Left cardiac atrium (tissue), 4 donors: ENCODE data around the gene WWOX. TPM values are rescaled to one million over a fixed set of nuclear protein-coding genes. Genes with fewer than 3 reads are reported as not detected.
A peak's percentile ranks its signal among the peaks of the same experiment; 100 is the strongest.
"Not testable (repeated sequence)": the region's sequence is repeated elsewhere in the genome, so short reads cannot be mapped to it uniquely, and the experiment has no call there.

ENCODE experiments used
- ATAC-seq, 2 donors: fragments of 200-7000 bp; cut with Tn5 transposase; one replicate each; pipeline ENCODE4 v1.9.1; 2020; ENCODE audit warnings: mild to moderate bottlenecking in 2 of 2, moderate library complexity in 2 of 2
- DNase-seq: peaks from one replicate; pipeline ENCODE4 v3.0.0-alpha.2; 2020
- intact Hi-C, 2 donors: fragments of 100-400 bp; cut with DNase I; formaldehyde crosslinking; loops; one replicate each; pipeline versions ENCODE4 v1.14.1 to v1.15.1; 2022 to 2023
- total RNA-seq, 2 donors: library from RNA; stranded (reverse); fragmentation: NEBNext Ultra II Directional; extraction: Animal tissue kit (Norgen Biotek cat#: 25700); gene quantifications; one replicate each; pipeline ENCODE4 v1.2.1, GENCODE V29; 2021
- donor health status: DM: no; HTN: yes; CAD: no.
- donor health status: DM: no; HTN: yes; CAD: no; lungs with severe emphysema.
- donor health status: DM: yes; HTN: yes; CAD: no.
- donor health status: Dilated cardiomyopathy.

Gene WWOX
- total RNA-seq, 2 donors from 2014 or later: 7.6 to 8.6 TPM

GRCh38 chr16:79018650-79019429 is 919.4 kb downstream of the WWOX start:
- ATAC-seq (no peak), DNase-seq (no peak)
- intact Hi-C loops: no loop called here

- intact Hi-C loops: no loop called here
- no peak for DNase-seq
- no peak for ATAC-seq
These were observed 920.0 kb downstream of the WWOX start for GRCh38 chr16:79019431-79019830.

- intact Hi-C loops: no loop called here
- ATAC-seq: no peak
- DNase-seq: no peak
These were observed 922.7 kb downstream of the WWOX start for GRCh38 chr16:79021991-79022630.

- intact Hi-C loops: no loop called here
- no peak for DNase-seq
- no peak for ATAC-seq
These were observed 926.7 kb downstream of the WWOX start for GRCh38 chr16:79026117-79026516.

GRCh38 chr16:79036541-79036940 is 937.1 kb downstream of the WWOX start:
- DNase-seq (no peak), ATAC-seq (no peak)
- intact Hi-C loops: no loop called here

GRCh38 chr16:79037521-79038373 is 938.3 kb downstream of the WWOX start:
- intact Hi-C loops: no loop called here
- peak in 1 of 2 donors; percentile 63 for ATAC-seq

GRCh38 chr16:79041206-79041605 is 941.8 kb downstream of the WWOX start:
- ATAC-seq (no peak), DNase-seq (no peak)
- intact Hi-C loops: no loop called here

More at GRCh38 chr16:79037521-79038373, 938.3 kb downstream of the WWOX start:
- DNase-seq: no peak

GRCh38 chr16:79042141-79042540 is 942.7 kb downstream of the WWOX start:
- intact Hi-C loops: no loop called here
- ATAC-seq: no peak
- DNase-seq: no peak

GRCh38 chr16:79042886-79043285 is 943.4 kb downstream of the WWOX start:
- DNase-seq (no peak), ATAC-seq (no peak)
- intact Hi-C loops: no loop called here

GRCh38 chr16:79045191-79045590 is 945.7 kb downstream of the WWOX start:
- ATAC-seq (no peak), DNase-seq (no peak)
- intact Hi-C loops: no loop called here

GRCh38 chr16:79047337-79047736 is 947.9 kb downstream of the WWOX start:
- intact Hi-C loops: no loop called here
- DNase-seq: no peak
- no peak for ATAC-seq

- no peak for ATAC-seq
- no peak for DNase-seq
- intact Hi-C loops: no loop called here
These were observed 949.6 kb downstream of the WWOX start for GRCh38 chr16:79049040-79049439.

- ATAC-seq: no peak
- intact Hi-C loops: no loop called here
- DNase-seq: no peak
These were observed 950.6 kb downstream of the WWOX start for GRCh38 chr16:79050063-79050462.

- no peak for DNase-seq
- intact Hi-C loops: no loop called here
- no peak for ATAC-seq
These were observed 951.9 kb downstream of the WWOX start for GRCh38 chr16:79051313-79051712.

- intact Hi-C loops, ATAC-seq, DNase-seq: not testable (repeated sequence)
These were observed 952.7 kb downstream of the WWOX start for GRCh38 chr16:79052198-79052597.

- ATAC-seq: no peak
- DNase-seq: no peak
- intact Hi-C loops: no loop called here
These were observed 954.1 kb downstream of the WWOX start for GRCh38 chr16:79053577-79053976.

- ATAC-seq (no peak), DNase-seq (no peak)
- intact Hi-C loops: no loop called here
These were observed 954.9 kb downstream of the WWOX start for GRCh38 chr16:79054211-79054984.

GRCh38 chr16:79055251-79055970 is 956.0 kb downstream of the WWOX start:
- intact Hi-C loops: no loop called here
- ATAC-seq: no peak
- DNase-seq: no peak

- intact Hi-C loops: no loop called here
- peak in 1 of 2 donors; percentile 80 for ATAC-seq
- no peak for DNase-seq
These were observed 961.7 kb downstream of the WWOX start for GRCh38 chr16:79061181-79061580.
